ENCODE results near the gene NLK.

Gene NLK

GRCh38 chr17:28053725-28054124, 11.2 kb downstream of the NLK start:
- no peak overlapping the region for H3K27ac ChIP-seq (ENCODE audit: low read depth, low read length)
- no peaks in the 10 kb centered on the region for H3K27me3 ChIP-seq (ENCODE audit: low read length)
- H4K20me1 ChIP-seq (ENCODE audit: low read depth, low read length) = 0 out of 2 replicates have a peak, but pooled peaks cover 9% of the 10 kb centered on the region
- no peaks in the 10 kb centered on the region for H3F3A ChIP-seq (ENCODE audit: insufficient read depth)
- H3K9ac ChIP-seq (ENCODE audit: low read length) = no peak overlapping the region
- H3K9me3 ChIP-seq (ENCODE audit: insufficient read depth, low read length) = no peaks in the 10 kb centered on the region
- no peaks in the 10 kb centered on the region for H3K36me3 ChIP-seq (ENCODE audit: low read length)
- TF ChIP-seq CTCF (IDR thresholded peaks at IDR 0.05; ENCODE audit: insufficient read depth, low read length, poor library complexity, severe bottlenecking) (no peak), EZH2phosphoT487 (conservative IDR thresholded peaks at IDR 0.05; ENCODE audit: low read length) (no peak)
- no peak overlapping the region for H3K4me3 ChIP-seq (ENCODE audit: insufficient read depth, low read length, poor library complexity, severe bottlenecking)
- no peak overlapping the region for H3K4me2 ChIP-seq (ENCODE audit: low read depth, low read length, poor library complexity, severe bottlenecking)
- no peaks in the 10 kb centered on the region for H3K9me2 ChIP-seq (replicated peaks; ENCODE audit: insufficient read depth, low read length)
- H3K79me2 ChIP-seq (ENCODE audit: insufficient read depth, low read length) = peaks cover 79% of the 10 kb centered on the region
- no peak overlapping the region for H2AFZ ChIP-seq (ENCODE audit: low read depth, low read length, severe bottlenecking)

- Histone ChIP-seq H3K9me3 (ENCODE audit: insufficient read depth, low read length) (no peaks in the 10 kb centered on the region), H3K9me2 (replicated peaks; ENCODE audit: insufficient read depth, low read length) (no peaks in the 10 kb centered on the region), H4K20me1 (ENCODE audit: low read depth, low read length) (0 out of 2 replicates have a peak, but pooled peaks cover 9% of the 10 kb centered on the region), H3K27me3 (ENCODE audit: low read length) (no peaks in the 10 kb centered on the region), H2AFZ (ENCODE audit: low read depth, low read length, severe bottlenecking) (no peak overlapping the region), H3K9ac (ENCODE audit: low read length) (no peak overlapping the region), H3F3A (ENCODE audit: insufficient read depth) (no peaks in the 10 kb centered on the region), H3K27ac (ENCODE audit: low read depth, low read length) (no peak overlapping the region), H3K4me3 (ENCODE audit: insufficient read depth, low read length, poor library complexity, severe bottlenecking) (no peak overlapping the region), H3K4me2 (ENCODE audit: low read depth, low read length, poor library complexity, severe bottlenecking) (no peak overlapping the region), H3K79me2 (ENCODE audit: insufficient read depth, low read length) (peaks cover 77% of the 10 kb centered on the region), H3K36me3 (ENCODE audit: low read length) (no peaks in the 10 kb centered on the region)
- TF ChIP-seq EZH2phosphoT487 (conservative IDR thresholded peaks at IDR 0.05; ENCODE audit: low read length) = no peak
- no peak for TF ChIP-seq CTCF (IDR thresholded peaks at IDR 0.05; ENCODE audit: insufficient read depth, low read length, poor library complexity, severe bottlenecking)
Observed at GRCh38 chr17:28055546-28056275, 13.2 kb downstream of the NLK start.

GRCh38 chr17:28056276-28056620, 13.8 kb downstream of the NLK start:
- H3K27me3 ChIP-seq (ENCODE audit: low read length) = no peaks in the 10 kb centered on the region
- peaks cover 77% of the 10 kb centered on the region for H3K79me2 ChIP-seq (ENCODE audit: insufficient read depth, low read length)
- H2AFZ ChIP-seq (ENCODE audit: low read depth, low read length, severe bottlenecking) = no peak overlapping the region
- H3F3A ChIP-seq (ENCODE audit: insufficient read depth) = no peaks in the 10 kb centered on the region
- 0 out of 2 replicates have a peak, but pooled peaks cover 9% of the 10 kb centered on the region for H4K20me1 ChIP-seq (ENCODE audit: low read depth, low read length)
- H3K27ac ChIP-seq (ENCODE audit: low read depth, low read length) = no peak overlapping the region
- H3K9me2 ChIP-seq (replicated peaks; ENCODE audit: insufficient read depth, low read length) = no peaks in the 10 kb centered on the region
- no peaks in the 10 kb centered on the region for H3K36me3 ChIP-seq (ENCODE audit: low read length)
- TF ChIP-seq CTCF (IDR thresholded peaks at IDR 0.05; ENCODE audit: insufficient read depth, low read length, poor library complexity, severe bottlenecking) = no peak
- TF ChIP-seq EZH2phosphoT487 (conservative IDR thresholded peaks at IDR 0.05; ENCODE audit: low read length) = no peak
- H3K9me3 ChIP-seq (ENCODE audit: insufficient read depth, low read length) = no peaks in the 10 kb centered on the region
- no peak overlapping the region for H3K9ac ChIP-seq (ENCODE audit: low read length)
- no peak overlapping the region for H3K4me3 ChIP-seq (ENCODE audit: insufficient read depth, low read length, poor library complexity, severe bottlenecking)
- no peak overlapping the region for H3K4me2 ChIP-seq (ENCODE audit: low read depth, low read length, poor library complexity, severe bottlenecking)

All from SU-DHL-6 (cell line).